HEK293T (cell line): ENCODE data around the gene WWOX.

ENCODE experiments used
- BHLHE40 ChIP-seq: fragments of 450-650 bp; IDR thresholded peaks from 2 replicates; pipeline ENCODE4 v1.6.1; 2016; ENCODE audit warnings: mild to moderate bottlenecking, moderate library complexity, borderline replicate concordance
- FOXM1 ChIP-seq: fragments of 450-650 bp; IDR thresholded peaks from 2 replicates; pipeline ENCODE4 v1.6.1; 2017; ENCODE audit warnings: mild to moderate bottlenecking, borderline replicate concordance
- NFRKB ChIP-seq: fragments of 450-650 bp; IDR thresholded peaks from 2 replicates; pipeline ENCODE4 v1.6.1; 2016; ENCODE audit warnings: mild to moderate bottlenecking, moderate library complexity
- SP1 ChIP-seq: fragments of 450-650 bp; IDR thresholded peaks from 2 replicates; pipeline ENCODE4 v1.6.1; 2017
- SUZ12 ChIP-seq: fragments of 450-650 bp; IDR thresholded peaks from 2 replicates; pipeline ENCODE4 v1.6.1; 2016; ENCODE audit warnings: mild to moderate bottlenecking

GRCh38 chr16:79098907-79099306 is 999.5 kb downstream of the WWOX start:
- TF ChIP-seq BHLHE40 (no peak), FOXM1 (no peak), SP1 (no peak), NFRKB (no peak), SUZ12 (no peak)
